Measurements from ENCODE around the gene ROR1. TPM values are rescaled to one million over a fixed set of nuclear protein-coding genes. Genes with fewer than 3 reads are reported as not detected.

ROR1 gene
- total and polyA plus RNA-seq, 2 of the 13 experiments (the other 11 are each of a cell fraction or from before 2014, with no cell fraction given) = 0.58 to 2.3 TPM

DNA sequence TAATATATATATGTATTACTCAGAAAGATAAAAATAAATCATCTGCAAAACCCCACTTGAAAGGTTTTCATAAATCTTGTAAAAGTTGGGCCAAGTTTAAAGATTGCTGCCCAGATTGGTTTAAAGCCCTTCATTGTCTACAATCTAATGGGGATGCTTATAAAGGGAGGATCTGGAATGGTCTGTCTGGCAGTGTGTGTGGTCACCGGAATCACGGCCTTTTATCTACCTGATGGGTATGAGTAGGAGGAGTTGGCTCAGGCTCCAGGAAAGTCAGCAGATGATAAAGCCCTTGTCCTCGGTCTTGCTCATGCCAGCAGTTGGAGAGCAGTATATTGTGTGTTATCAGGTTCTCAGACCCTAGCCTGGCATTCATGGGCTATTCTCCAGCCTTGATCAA is 197.7 kb downstream of the ROR1 start:
- CTCF ChIA-PET (ENCODE audit: low intra/inter-chr PET ratio, low total read pairs) = no interaction called here

More for the DNA sequence above, 197.7 kb downstream of the ROR1 start:
- H3K27me3 ChIP-seq (ENCODE audit: control insufficient read depth in 1 of 2, insufficient read depth in 2 of 2, low read length in 2 of 2) = no peaks in the 10 kb centered on the region
- H2AFZ ChIP-seq (ENCODE audit: low read length) = no peak overlapping the region
- DNase-seq (ENCODE audit: low spot score) (no peak), FAIRE-seq (no peak), ATAC-seq (no peak)
- H4K20me1 ChIP-seq (ENCODE audit: insufficient read depth, low read length) = no peaks in the 10 kb centered on the region
- H3K4me2 ChIP-seq (ENCODE audit: low read depth, low read length) = no peak overlapping the region
- no peaks in the 10 kb centered on the region for H3K4me1 ChIP-seq (ENCODE audit: insufficient read depth, low read length)
- no peaks in the 10 kb centered on the region for H3K36me3 ChIP-seq (replicated peaks in 1 of 2; ENCODE audit: control insufficient read depth in 1 of 2, insufficient read depth in 2 of 2, low read length in 2 of 2)
- intact Hi-C loops (cut with micrococcal nuclease; ENCODE audit: unreplicated experiment) = no loop called here
- 56% methylated on average over 3 of the region's 3 CpGs for WGBS (ENCODE audit: low lambda C conversion rate)
- TF ChIP-seq ZNF501 (CRISPR knock-in tag; IDR thresholded peaks at IDR 0.05) (no peak), ZNF354B (CRISPR knock-in tag; IDR thresholded peaks at IDR 0.05) (no peak), ZNF282 (IDR thresholded peaks at IDR 0.05; ENCODE audit: partially characterized antibody) (no peak), HES4 (CRISPR knock-in tag; IDR thresholded peaks at IDR 0.05; ENCODE audit: borderline replicate concordance) (no peak), ATAD3A (CRISPR knock-in tag; IDR thresholded peaks at IDR 0.05) (no peak), ATF7-NPFF (CRISPR knock-in tag; IDR thresholded peaks at IDR 0.05; ENCODE audit: low read depth) (no peak), POLR2A (IDR thresholded peaks at IDR 0.05; ENCODE audit: insufficient read depth in 1 of 2, low read depth in 2 of 2, low read length in 2 of 2) (no peak), REL (CRISPR knock-in tag; conservative IDR thresholded peaks at IDR 0.05) (no peak), ZNF281 (CRISPR knock-in tag; IDR thresholded peaks at IDR 0.05; ENCODE audit: borderline replicate concordance) (no peak)
- TF ChIP-seq, protein P1, sequence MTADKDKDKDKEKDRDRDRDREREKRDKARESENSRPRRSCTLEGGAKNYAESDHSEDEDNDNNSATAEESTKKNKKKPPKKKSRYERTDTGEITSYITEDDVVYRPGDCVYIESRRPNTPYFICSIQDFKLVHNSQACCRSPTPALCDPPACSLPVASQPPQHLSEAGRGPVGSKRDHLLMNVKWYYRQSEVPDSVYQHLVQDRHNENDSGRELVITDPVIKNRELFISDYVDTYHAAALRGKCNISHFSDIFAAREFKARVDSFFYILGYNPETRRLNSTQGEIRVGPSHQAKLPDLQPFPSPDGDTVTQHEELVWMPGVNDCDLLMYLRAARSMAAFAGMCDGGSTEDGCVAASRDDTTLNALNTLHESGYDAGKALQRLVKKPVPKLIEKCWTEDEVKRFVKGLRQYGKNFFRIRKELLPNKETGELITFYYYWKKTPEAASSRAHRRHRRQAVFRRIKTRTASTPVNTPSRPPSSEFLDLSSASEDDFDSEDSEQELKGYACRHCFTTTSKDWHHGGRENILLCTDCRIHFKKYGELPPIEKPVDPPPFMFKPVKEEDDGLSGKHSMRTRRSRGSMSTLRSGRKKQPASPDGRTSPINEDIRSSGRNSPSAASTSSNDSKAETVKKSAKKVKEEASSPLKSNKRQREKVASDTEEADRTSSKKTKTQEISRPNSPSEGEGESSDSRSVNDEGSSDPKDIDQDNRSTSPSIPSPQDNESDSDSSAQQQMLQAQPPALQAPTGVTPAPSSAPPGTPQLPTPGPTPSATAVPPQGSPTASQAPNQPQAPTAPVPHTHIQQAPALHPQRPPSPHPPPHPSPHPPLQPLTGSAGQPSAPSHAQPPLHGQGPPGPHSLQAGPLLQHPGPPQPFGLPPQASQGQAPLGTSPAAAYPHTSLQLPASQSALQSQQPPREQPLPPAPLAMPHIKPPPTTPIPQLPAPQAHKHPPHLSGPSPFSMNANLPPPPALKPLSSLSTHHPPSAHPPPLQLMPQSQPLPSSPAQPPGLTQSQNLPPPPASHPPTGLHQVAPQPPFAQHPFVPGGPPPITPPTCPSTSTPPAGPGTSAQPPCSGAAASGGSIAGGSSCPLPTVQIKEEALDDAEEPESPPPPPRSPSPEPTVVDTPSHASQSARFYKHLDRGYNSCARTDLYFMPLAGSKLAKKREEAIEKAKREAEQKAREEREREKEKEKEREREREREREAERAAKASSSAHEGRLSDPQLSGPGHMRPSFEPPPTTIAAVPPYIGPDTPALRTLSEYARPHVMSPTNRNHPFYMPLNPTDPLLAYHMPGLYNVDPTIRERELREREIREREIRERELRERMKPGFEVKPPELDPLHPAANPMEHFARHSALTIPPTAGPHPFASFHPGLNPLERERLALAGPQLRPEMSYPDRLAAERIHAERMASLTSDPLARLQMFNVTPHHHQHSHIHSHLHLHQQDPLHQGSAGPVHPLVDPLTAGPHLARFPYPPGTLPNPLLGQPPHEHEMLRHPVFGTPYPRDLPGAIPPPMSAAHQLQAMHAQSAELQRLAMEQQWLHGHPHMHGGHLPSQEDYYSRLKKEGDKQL (CRISPR knock-in tag; IDR thresholded peaks at IDR 0.05; ENCODE audit: low read depth) = no peak
- in situ Hi-C loops (cut with HindIII; ENCODE audit: extremely low pct_ligation_motif_present, low pct_unique_long_range_greater_than_20kb) = no loop called here
- no peaks in the 10 kb centered on the region for H3K9me3 ChIP-seq (ENCODE audit: low read length)
- no peak overlapping the region for H3K27ac ChIP-seq (ENCODE audit: extremely low read length, insufficient read depth, low read length)
- H3K9ac ChIP-seq (ENCODE audit: insufficient read depth, low read depth, low read length) = no peak overlapping the region
- no peak overlapping the region for H3K4me3 ChIP-seq (replicated peaks in 1 of 3; ENCODE audit: insufficient read depth in 1 of 3, low read depth in 2 of 3, low read length in 3 of 3)
- no peaks in the 10 kb centered on the region for H3K79me2 ChIP-seq (ENCODE audit: insufficient read depth, low read length)
- no TSS peak for BruUV-seq (replicated peaks)
- POLR2A ChIA-PET = no interaction called here

All from HepG2 (cell line).